ENCODE results near the gene BACH2. TPM values are rescaled to one million over a fixed set of nuclear protein-coding genes. Genes with fewer than 3 reads are reported as not detected.

BACH2 gene
- total and polyA plus RNA-seq, 10 of the 15 experiments (the other 5 are each of a cell fraction or from before 2014, with no cell fraction given): 0.03 to 0.28 (median 0.04) TPM; not detected in 3

GRCh38 chr6:90146024-90146423 is 150.6 kb downstream of the BACH2 start:
- WGBS (ENCODE audit: insufficient coverage, insufficient replicate concordance, low lambda C conversion rate, missing lambda C conversion rate): 48% methylated on average over 4 of the region's 4 CpGs
- TF ChIP-seq SIX5 (IDR thresholded peaks at IDR 0.05; ENCODE audit: low read depth, low read length, severe bottlenecking): no peak
- TF ChIP-seq STAT3 (IDR thresholded peaks at IDR 0.05; ENCODE audit: low read depth, low read length): no peak
- TF ChIP-seq CUX1 (IDR thresholded peaks at IDR 0.05; ENCODE audit: insufficient replicate concordance, low read depth, low read length): no peak
- TF ChIP-seq HDAC6 (IDR thresholded peaks at IDR 0.05; ENCODE audit: unreplicated experiment): no peak
- TF ChIP-seq EED (IDR thresholded peaks at IDR 0.05; ENCODE audit: low read depth): no peak
- TF ChIP-seq RB1 (IDR thresholded peaks at IDR 0.05; ENCODE audit: borderline replicate concordance): no peak
- TF ChIP-seq SREBF2 (IDR thresholded peaks at IDR 0.05; ENCODE audit: low read length): no peak
- no peak for TF ChIP-seq WRNIP1 (IDR thresholded peaks at IDR 0.05; ENCODE audit: borderline replicate concordance, low read depth, low read length)
- no peak for TF ChIP-seq SPI1 (IDR thresholded peaks at IDR 0.05; ENCODE audit: borderline replicate concordance, insufficient read depth, low read depth, low read length)
- no peak for TF ChIP-seq E2F4 (IDR thresholded peaks at IDR 0.05; ENCODE audit: low read depth, low read length)
- TF ChIP-seq ESRRA (IDR thresholded peaks at IDR 0.05; ENCODE audit: low read length): no peak
- no peak for TF ChIP-seq HSF1 (IDR thresholded peaks at IDR 0.05; ENCODE audit: low read depth, low read length)
- TF ChIP-seq REST (IDR thresholded peaks at IDR 0.05; ENCODE audit: low read depth, low read length): no peak
- TF ChIP-seq NR2C1 (IDR thresholded peaks at IDR 0.05): no peak
- in situ Hi-C loops (cut with MboI): no loop called here

More at GRCh38 chr6:90146024-90146423, 150.6 kb downstream of the BACH2 start:
- ChIA-PET POLR2A (no interaction called here), RAD21 (ENCODE audit: unreplicated experiment) (no interaction called here), CTCF (no interaction called here), SMC1A (ENCODE audit: uncharacterized antibody, unreplicated experiment) (no interaction called here)
- Histone ChIP-seq H2AFZ (ENCODE audit: control insufficient read depth, low read depth, low read length) (no peak overlapping the region), H3K27ac (ENCODE audit: control insufficient read depth, insufficient read depth) (no peak overlapping the region), H3K4me1 (ENCODE audit: control insufficient read depth, insufficient read depth, low read length) (no peaks in the 10 kb centered on the region), H3K9me3 (replicated peaks; ENCODE audit: control insufficient read depth, insufficient read depth, low read length) (no peaks in the 10 kb centered on the region), H3K27me3 (replicated peaks in 1 of 2; ENCODE audit: control insufficient read depth in 2 of 2, insufficient read depth in 2 of 2, low read length in 1 of 2) (no peaks in the 10 kb centered on the region; a peak in 1 of 4 replicates), H4K20me1 (ENCODE audit: control insufficient read depth, insufficient read depth) (no peaks in the 10 kb centered on the region), H3K4me2 (ENCODE audit: control insufficient read depth, insufficient read depth) (no peak overlapping the region), H3K9ac (ENCODE audit: control insufficient read depth, insufficient read depth, low read length) (no peak overlapping the region), H3K4me3 (no peak overlapping the region), H3K79me2 (ENCODE audit: control insufficient read depth, insufficient read depth, low read length) (no peaks in the 10 kb centered on the region), H3K36me3 (ENCODE audit: control insufficient read depth in 2 of 2, insufficient read depth in 2 of 2, low read length in 1 of 2) (no peaks in the 10 kb centered on the region)
- no peak for ATAC-seq
- no peak for FAIRE-seq
- no peak for DNase-seq (ENCODE audit: low read depth, low spot score)
- intact Hi-C loops (cut with micrococcal nuclease; ENCODE audit: unreplicated experiment): no loop called here
- BruUV-seq (replicated peaks): no TSS peak
